A549 (cell line): ENCODE results near the gene RHBDL1. TPM values are rescaled to one million over a fixed set of nuclear protein-coding genes. Genes with fewer than 3 reads are reported as not detected.

ENCODE experiments used
- ATAC-seq, 2 experiments: fragments of 200-7000 bp in 1 of 2; fragments of >200 bp in 1 of 2; cut with Nextera tagmentation in 1 of 2; cut with Tn5 transposase in 1 of 2; 3 replicates each; pipeline versions ENCODE4 v1.8.0 to v1.9.1; 2018 to 2020; ENCODE audit warnings: mild to moderate bottlenecking in 1 of 2, moderate library complexity in 1 of 2
- CTCF ChIA-PET: fragments of 300-600 bp; sonication (Branson Sonifier 250); formaldehyde crosslinking; extraction: SDS; loops from one replicate; lab custom pipeline; 2021; ENCODE audit warnings: antibody characterized with exemption, inconsistent platforms; lab: Yijun Ruan, JAX
- POLR2A ChIA-PET: fragments of 350-600 bp; formaldehyde crosslinking; extraction: SDS; loops from one replicate; lab custom pipeline; 2021; ENCODE audit warnings: antibody characterized with exemption, inconsistent platforms; lab: Yijun Ruan, JAX
- DNase-seq, 2 experiments: peaks; one replicate each; pipeline versions ENCODE4 v3.0.0 to v3.0.0-alpha.2; 2011 to 2016; ENCODE audit warnings: low read depth in 1 of 2, low spot score in 1 of 2
- FAIRE-seq: peaks from 2 replicates; lab custom pipeline; 2011; peaks lifted over from hg19 to GRCh38; lab: Jason Lieb, UNC
- H3K27ac ChIP-seq, 2 experiments: fragments of >200 bp; sonication (Bioruptor Twin); formaldehyde crosslinking; 3 replicates each; pipeline ENCODE4 v1.5.1; 2016 to 2017
- H3K4me1 ChIP-seq: fragments of >200 bp; sonication (Bioruptor Twin); formaldehyde crosslinking; 3 replicates; pipeline ENCODE4 v1.6.1; 2016
- H3K4me2 ChIP-seq: fragments of >200 bp; sonication (Bioruptor Twin); formaldehyde crosslinking; 3 replicates; pipeline ENCODE4 v1.6.1; 2016
- H3K4me3 ChIP-seq: fragments of >200 bp; sonication (Bioruptor Twin); formaldehyde crosslinking; 3 replicates; pipeline ENCODE4 v1.5.1; 2016
- H3K9me3 ChIP-seq: fragments of >200 bp; sonication (Bioruptor Twin); formaldehyde crosslinking; 3 replicates; pipeline ENCODE4 v1.6.1; 2016
- BHLHE40 ChIP-seq: IDR thresholded peaks from 2 replicates; pipeline ENCODE4 v1.6.1; 2012; ENCODE audit warnings: low read depth, low read length, inconsistent platforms
- CBX8 ChIP-seq: fragments of 200-600 bp; sonication (generic); IDR thresholded peaks from 2 replicates; pipeline ENCODE4 v1.6.1; 2016
- CEBPB ChIP-seq, 2 experiments: fragments of >200 bp in 1 of 2; sonication (Bioruptor Twin) in 1 of 2; formaldehyde crosslinking in 1 of 2; IDR thresholded peaks; 2 replicates each; pipeline ENCODE4 v1.6.1; 2012 to 2016
- CTCF ChIP-seq: fragments of >200 bp; sonication (Bioruptor Twin); formaldehyde crosslinking; IDR thresholded peaks from 3 replicates; pipeline ENCODE4 v1.5.1; 2016
- EHF ChIP-seq: fragments of 250-450 bp; sonication (Bioruptor Pico); IDR thresholded peaks from 2 replicates; pipeline ENCODE4 v1.5.0; 2020; ENCODE audit warnings: mild to moderate bottlenecking
- EHMT2 ChIP-seq: fragments of 200-600 bp; sonication (generic); IDR thresholded peaks from 2 replicates; pipeline ENCODE4 v1.6.1; 2016; ENCODE audit warnings: antibody characterized with exemption, low read depth, mild to moderate bottlenecking, moderate library complexity
- ELK1 ChIP-seq: fragments of 150-350 bp; IDR thresholded peaks from 2 replicates; pipeline ENCODE4 v1.6.1; 2014; ENCODE audit warnings: low read depth, mild to moderate bottlenecking, low read length
- EP300 ChIP-seq, 2 experiments: fragments of >200 bp; sonication (Bioruptor Twin); formaldehyde crosslinking; IDR thresholded peaks; 2 replicates in 1 of 2; 3 replicates in 1 of 2; pipeline ENCODE4 v1.6.1; 2016 to 2017
- FOSL2 ChIP-seq, 2 experiments: fragments of 450-650 bp in 1 of 2; fragments of >200 bp in 1 of 2; sonication (Bioruptor Twin) in 1 of 2; formaldehyde crosslinking; IDR thresholded peaks; 2 replicates each; pipeline versions ENCODE4 v1.5.0 to v1.6.1; 2016 to 2020; ENCODE audit warnings: mild to moderate bottlenecking in 1 of 2, moderate library complexity in 1 of 2
- GATA3 ChIP-seq: IDR thresholded peaks from 2 replicates; pipeline ENCODE4 v1.6.1; 2012; ENCODE audit warnings: borderline replicate concordance
- HES2 ChIP-seq: fragments of >200 bp; sonication (Bioruptor Twin); formaldehyde crosslinking; IDR thresholded peaks from 2 replicates; pipeline ENCODE4 v1.6.1; 2016
- HOXA7 ChIP-seq: fragments of 250-450 bp; sonication (Bioruptor Pico); IDR thresholded peaks from 2 replicates; pipeline ENCODE4 v1.5.0; 2020; ENCODE audit warnings: mild to moderate bottlenecking, moderate library complexity
- HOXB13 ChIP-seq: fragments of 250-450 bp; sonication (Bioruptor Pico); IDR thresholded peaks from 2 replicates; pipeline ENCODE4 v1.5.0; 2020; ENCODE audit warnings: low read depth, mild to moderate bottlenecking, moderate library complexity
- HOXB5 ChIP-seq: fragments of 250-450 bp; sonication (Bioruptor Pico); IDR thresholded peaks from 2 replicates; pipeline ENCODE4 v1.5.0; 2020; ENCODE audit warnings: mild to moderate bottlenecking, moderate library complexity
- KDM1A ChIP-seq: fragments of 200-600 bp; sonication (generic); IDR thresholded peaks from 2 replicates; pipeline ENCODE4 v1.6.1; 2016; ENCODE audit warnings: low read depth, mild to moderate bottlenecking
- KDM5A ChIP-seq: fragments of 200-600 bp; sonication (generic); IDR thresholded peaks from 2 replicates; pipeline ENCODE4 v1.6.1; 2016; ENCODE audit warnings: antibody characterized with exemption, mild to moderate bottlenecking
- MAZ ChIP-seq: fragments of 150-350 bp; IDR thresholded peaks from 2 replicates; pipeline ENCODE4 v1.6.1; 2014; ENCODE audit warnings: antibody characterized with exemption, low read depth, low read length, borderline replicate concordance
- MYC ChIP-seq: IDR thresholded peaks from 2 replicates; pipeline ENCODE4 v1.6.1; 2012; ENCODE audit warnings: mild to moderate bottlenecking, inconsistent platforms, low read length, improper control_type of control experiment, borderline replicate concordance
- NFE2L2 ChIP-seq: fragments of 150-350 bp; conservative IDR thresholded peaks from 2 replicates; pipeline ENCODE4 v1.6.1; 2014; ENCODE audit warnings: low read length
- NPAS2 ChIP-seq: fragments of 250-450 bp; sonication (Bioruptor Pico); IDR thresholded peaks from 2 replicates; pipeline ENCODE4 v1.8.0; 2022; ENCODE audit warnings: mild to moderate bottlenecking, moderate library complexity, borderline replicate concordance
- PHF8 ChIP-seq: fragments of 200-600 bp; sonication (generic); IDR thresholded peaks from 2 replicates; pipeline ENCODE4 v1.6.1; 2016; ENCODE audit warnings: low read depth, mild to moderate bottlenecking, antibody characterized with exemption, moderate library complexity, borderline replicate concordance
- POLR2AphosphoS2 ChIP-seq: conservative IDR thresholded peaks from 2 replicates; pipeline ENCODE4 v1.6.1; 2012; ENCODE audit warnings: low read length, improper control_type of control experiment, inconsistent platforms
- RNF2 ChIP-seq: fragments of 200-600 bp; sonication (generic); IDR thresholded peaks from 2 replicates; pipeline ENCODE4 v1.6.1; 2016; ENCODE audit warnings: low read depth, mild to moderate bottlenecking, antibody characterized with exemption, moderate library complexity, borderline replicate concordance
- TP53 ChIP-seq: fragments of 250-450 bp; sonication (Bioruptor Pico); IDR thresholded peaks from 2 replicates; pipeline ENCODE4 v1.5.0; 2021; ENCODE audit warnings: mild to moderate bottlenecking, moderate library complexity
- ZC3H11A ChIP-seq: fragments of 450-650 bp; IDR thresholded peaks from 2 replicates; pipeline ENCODE4 v1.6.1; 2014; ENCODE audit warnings: antibody characterized with exemption, mild to moderate bottlenecking
- ZFP36 ChIP-seq: fragments of 450-650 bp; IDR thresholded peaks from 2 replicates; pipeline ENCODE4 v1.6.1; 2014; ENCODE audit warnings: borderline replicate concordance; ENCODE audit not compliant: partially characterized antibody
- WGBS: methylation state at CpG from one replicate; pipeline ENCODE4 v1.1.6; 2017; ENCODE audit errors: missing lambda C conversion rate; 5-methylcytosine and 5-hydroxymethylcytosine counted together
- polyA plus RNA-seq, 4 experiments: library from polyadenylated mRNA; depleted of rRNA in 3 of 4; stranded (reverse); fragments of >200 nt; fragmentation: RNase III in 1 of 4; extraction: RNeasy Plus Mini Kit Qiagen cat#74134 plus additional on column Dnase treatment in 1 of 4; gene quantifications; 2 replicates in 3 of 4; 3 replicates in 1 of 4; pipeline ENCODE4 v1.2.3, GENCODE V29; 2011 to 2017
- TF ChIP-seq, protein P1 (sequence below): fragments of 200-600 bp; sonication (generic); IDR thresholded peaks from 2 replicates; pipeline ENCODE4 v1.6.1; 2016; ENCODE audit warnings: antibody characterized with exemption, mild to moderate bottlenecking, moderate library complexity

Gene RHBDL1
- polyA plus RNA-seq, 2 of the 4 experiments (the other 2 are of a cell fraction): 0.56 to 1.4 TPM

GRCh38 chr16:648071-648780 lies 27.2 kb upstream of the RHBDL1 start:
- WGBS: 75% methylated on average over 17 of the region's 24 CpGs
- peak overlapping the region; percentile 79 for H3K4me3 ChIP-seq
- TF ChIP-seq CTCF (peak; percentile 38), ZFP36 (no peak)
- no peak for FAIRE-seq
- H3K9me3 ChIP-seq: no peaks in the 10 kb centered on the region
- peak overlapping the region; percentile 93 for H3K4me2 ChIP-seq
- DNase-seq: peak in 1 of 2 experiments; percentile 54
- CTCF ChIA-PET: interaction anchor here (1.0 to 6.1 kb wide), 11 partner anchors 8 to 77 kb away, joined by 3 to 64 read pairs (median 4); partner anchors contain the start of gene METTL26
- ATAC-seq: peak in 1 of 2 experiments; percentile 3; a peak in 1 of 6 replicates
- POLR2A ChIA-PET: no interaction called here
- peak overlapping the region; percentile 90 to 99 for H3K27ac ChIP-seq
- peaks cover 43% of the 10 kb centered on the region for H3K4me1 ChIP-seq

DNA sequence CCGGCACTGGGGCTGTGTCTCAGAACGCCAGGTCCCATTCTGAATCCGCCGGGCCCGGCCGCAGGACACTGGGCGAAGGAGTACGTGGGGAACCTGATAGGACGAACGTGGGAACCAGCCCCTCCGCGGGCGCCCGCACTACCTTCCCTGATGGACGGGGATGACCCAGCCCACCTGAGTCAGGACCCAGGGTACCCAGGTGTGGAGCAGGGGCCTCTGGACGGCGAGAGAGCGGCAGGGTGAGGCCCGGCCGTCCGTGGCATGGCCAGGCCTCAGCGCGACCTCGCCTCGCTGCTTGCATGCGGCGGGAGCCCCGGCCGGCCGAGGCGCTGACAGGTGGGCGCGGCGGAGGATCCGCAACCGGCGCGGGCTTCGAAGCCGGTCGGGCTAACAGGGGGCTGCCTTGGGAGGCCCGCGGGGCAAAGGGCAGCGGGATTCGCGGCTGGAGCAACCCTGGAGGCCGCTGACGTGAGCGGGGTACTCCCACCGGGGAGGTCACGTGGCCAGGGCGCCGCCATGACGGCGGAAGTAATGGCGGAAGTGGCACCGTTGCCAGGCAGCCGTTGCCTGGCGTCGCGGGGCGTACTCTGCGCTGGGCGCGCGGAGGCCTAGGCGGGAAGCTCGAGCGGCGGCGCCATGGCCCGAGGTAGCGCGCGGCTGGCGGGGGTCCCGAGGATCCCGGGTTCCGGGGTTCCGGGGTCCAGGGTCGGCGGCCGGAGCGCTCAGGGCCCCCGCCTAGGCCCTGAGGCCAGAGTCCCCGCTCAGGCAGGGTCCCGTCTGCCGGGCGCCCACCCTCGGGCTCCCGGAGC lies 26.5 kb upstream of the RHBDL1 start, which contains the start of gene WDR90:
WDR90 (plus strand) TSS at position 585 of the 809 bp plus-strand sequence; CDS start at position 637, 52 bp downstream.
- POLR2A ChIA-PET: interaction anchor here (0.6 to 1.2 kb wide), 3 partner anchors 26 to 773 kb away, joined by 3 to 6 read pairs (median 3); partner anchors contain the start of gene RHBDL1
- Histone ChIP-seq H3K27ac (peak within 1 kb of the TSS; percentile 90 to 99), H3K4me1 (peaks cover 43% of the 10 kb centered on the region), H3K4me3 (peak within 1 kb of the TSS; percentile 79), H3K9me3 (no peaks in the 10 kb centered on the region), H3K4me2 (peak within 1 kb of the TSS; percentile 93)
- WGBS: 22% methylated on average over 57 of the region's 91 CpGs
- DNase-seq (peak; percentile 94), ATAC-seq (peak; percentile 70 to 85), FAIRE-seq (peak; percentile 46)
- CTCF ChIA-PET: interaction anchor here (1.0 to 6.1 kb wide), 14 partner anchors 11 to 78 kb away, joined by 3 to 64 read pairs (median 4); partner anchors contain the start of genes METTL26, RHOT2 and STUB1
- peak; percentile 43; the same call in 1 of the 2 replicates for TF ChIP-seq NPAS2 (CRISPR knock-in tag)
- peak; percentile 96 for TF ChIP-seq HOXB5 (CRISPR knock-in tag)
- TF ChIP-seq HOXB13 (CRISPR knock-in tag): peak; percentile 97
- no peak for TF ChIP-seq ZC3H11A
- peak; percentile 96 for TF ChIP-seq TP53 (CRISPR knock-in tag)
- no peak for TF ChIP-seq CEBPB (IDR thresholded peaks at IDR 0.05)
- no peak for TF ChIP-seq HES2
- TF ChIP-seq KDM1A: peak; percentile 15; the same call in 1 of the 2 replicates
- TF ChIP-seq PHF8: peak; percentile 59
- no peak for TF ChIP-seq BHLHE40
- TF ChIP-seq CBX8: no peak
- no peak for TF ChIP-seq EHMT2
- no peak for TF ChIP-seq NFE2L2
- TF ChIP-seq, protein P1, sequence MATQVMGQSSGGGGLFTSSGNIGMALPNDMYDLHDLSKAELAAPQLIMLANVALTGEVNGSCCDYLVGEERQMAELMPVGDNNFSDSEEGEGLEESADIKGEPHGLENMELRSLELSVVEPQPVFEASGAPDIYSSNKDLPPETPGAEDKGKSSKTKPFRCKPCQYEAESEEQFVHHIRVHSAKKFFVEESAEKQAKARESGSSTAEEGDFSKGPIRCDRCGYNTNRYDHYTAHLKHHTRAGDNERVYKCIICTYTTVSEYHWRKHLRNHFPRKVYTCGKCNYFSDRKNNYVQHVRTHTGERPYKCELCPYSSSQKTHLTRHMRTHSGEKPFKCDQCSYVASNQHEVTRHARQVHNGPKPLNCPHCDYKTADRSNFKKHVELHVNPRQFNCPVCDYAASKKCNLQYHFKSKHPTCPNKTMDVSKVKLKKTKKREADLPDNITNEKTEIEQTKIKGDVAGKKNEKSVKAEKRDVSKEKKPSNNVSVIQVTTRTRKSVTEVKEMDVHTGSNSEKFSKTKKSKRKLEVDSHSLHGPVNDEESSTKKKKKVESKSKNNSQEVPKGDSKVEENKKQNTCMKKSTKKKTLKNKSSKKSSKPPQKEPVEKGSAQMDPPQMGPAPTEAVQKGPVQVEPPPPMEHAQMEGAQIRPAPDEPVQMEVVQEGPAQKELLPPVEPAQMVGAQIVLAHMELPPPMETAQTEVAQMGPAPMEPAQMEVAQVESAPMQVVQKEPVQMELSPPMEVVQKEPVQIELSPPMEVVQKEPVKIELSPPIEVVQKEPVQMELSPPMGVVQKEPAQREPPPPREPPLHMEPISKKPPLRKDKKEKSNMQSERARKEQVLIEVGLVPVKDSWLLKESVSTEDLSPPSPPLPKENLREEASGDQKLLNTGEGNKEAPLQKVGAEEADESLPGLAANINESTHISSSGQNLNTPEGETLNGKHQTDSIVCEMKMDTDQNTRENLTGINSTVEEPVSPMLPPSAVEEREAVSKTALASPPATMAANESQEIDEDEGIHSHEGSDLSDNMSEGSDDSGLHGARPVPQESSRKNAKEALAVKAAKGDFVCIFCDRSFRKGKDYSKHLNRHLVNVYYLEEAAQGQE: 0 out of 2 replicates have a peak, but pooled peaks have one; percentile 13
- TF ChIP-seq POLR2AphosphoS2: no peak
- peak; percentile 95 for TF ChIP-seq EHF (CRISPR knock-in tag)
- no peak for TF ChIP-seq MYC
- TF ChIP-seq FOSL2 (IDR thresholded peaks at IDR 0.05): no peak
- 0 out of 2 replicates have a peak, but pooled peaks have one; percentile 10 for TF ChIP-seq FOSL2 (CRISPR knock-in tag; IDR thresholded peaks at IDR 0.05)
- 0 out of 2 replicates have a peak, but pooled peaks have one; percentile 44 for TF ChIP-seq ELK1
- no peak for TF ChIP-seq EP300 (IDR thresholded peaks at IDR 0.05)
- TF ChIP-seq RNF2: peak; percentile 92
- no peak for TF ChIP-seq KDM5A
- no peak for TF ChIP-seq GATA3
- no peak for TF ChIP-seq HOXA7 (CRISPR knock-in tag)
- TF ChIP-seq MAZ: no peak
